Cardiac fibroblast (primary cell): Measurements from ENCODE around the gene TFAP2A.

Source experiments
- DNase-seq, 2 donors: peaks; one replicate each; pipeline versions ENCODE4 v3.0.0 to v3.0.0-alpha.2; 2010; ENCODE audit warnings: low read depth in 2 of 2
- H3K4me3 ChIP-seq, 2 donors: replicated peaks in 1 of 2; 1 replicate in 1 of 2; 2 replicates in 1 of 2; pipeline ENCODE4 v1.5.1; 2011; ENCODE audit warnings: low read depth in 2 of 2, low read length in 2 of 2, mild to moderate bottlenecking in 2 of 2, moderate library complexity in 1 of 2
- CTCF ChIP-seq: IDR thresholded peaks from one replicate; pipeline ENCODE4 v1.5.1; 2011; ENCODE audit warnings: low read depth, mild to moderate bottlenecking, low read length, inconsistent platforms

The TFAP2A gene

GRCh38 chr6:10453596-10453995 lies 38.7 kb upstream of the TFAP2A start:
- H3K4me3 ChIP-seq, result no peak overlapping the region
- TF ChIP-seq CTCF, result no peak
- DNase-seq, result no peak

- TF ChIP-seq CTCF, result no peak
- H3K4me3 ChIP-seq, result no peak overlapping the region
- DNase-seq, result peak; percentile 53 to 91
Observed at GRCh38 chr6:10451828-10452509, 37.1 kb upstream of the TFAP2A start.

GRCh38 chr6:10451394-10451793 lies 36.5 kb upstream of the TFAP2A start:
- H3K4me3 ChIP-seq, result no peak overlapping the region
- DNase-seq, result no peak
- TF ChIP-seq CTCF, result no peak

GRCh38 chr6:10449751-10450150 lies 34.9 kb upstream of the TFAP2A start:
- no peak overlapping the region for H3K4me3 ChIP-seq
- no peak for DNase-seq
- TF ChIP-seq CTCF, result no peak

GRCh38 chr6:10448096-10448495 lies 33.2 kb upstream of the TFAP2A start:
- H3K4me3 ChIP-seq, result no peak overlapping the region
- no peak for TF ChIP-seq CTCF
- DNase-seq, result no peak

GRCh38 chr6:10446548-10446947 lies 31.7 kb upstream of the TFAP2A start:
- no peak for TF ChIP-seq CTCF
- no peak overlapping the region for H3K4me3 ChIP-seq

GRCh38 chr6:10441655-10442009 lies 26.8 kb upstream of the TFAP2A start:
- no peak overlapping the region for H3K4me3 ChIP-seq
- DNase-seq, result no peak
- TF ChIP-seq CTCF, result no peak

More at GRCh38 chr6:10446548-10446947, 31.7 kb upstream of the TFAP2A start:
- DNase-seq, result no peak
